ENCODE measurements around the gene CAGE1.
"Not testable (repeated sequence)": the region's sequence is repeated elsewhere in the genome, so short reads cannot be mapped to it uniquely, and the experiment has no call there.

CAGE1 gene

DNA sequence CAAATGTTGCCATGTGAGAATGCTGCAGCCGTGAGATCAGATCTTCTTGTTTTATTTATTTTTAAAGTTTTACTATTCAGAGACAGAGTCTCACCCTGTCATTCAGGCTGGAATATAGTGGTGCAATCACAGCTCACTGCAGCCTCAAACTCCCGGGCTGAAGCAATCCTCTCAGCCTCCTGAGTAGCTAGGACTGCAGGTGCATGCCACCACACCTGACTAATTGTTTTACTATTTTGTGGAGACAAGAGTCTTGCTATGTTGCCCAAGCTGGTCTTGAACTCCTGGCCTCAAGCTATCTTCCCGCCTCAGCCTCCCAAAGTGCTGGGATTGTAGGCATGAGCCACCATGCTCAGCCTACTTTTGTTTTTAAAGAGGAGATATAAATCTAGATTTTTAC, 54.0 kb downstream of the CAGE1 start:
- no peak overlapping the region for H3K27ac ChIP-seq (ENCODE audit: low read depth, low read length)
- H3K9me3 ChIP-seq (ENCODE audit: control insufficient read depth, insufficient read depth, low read depth, low read length), result no peaks in the 10 kb centered on the region

DNA sequence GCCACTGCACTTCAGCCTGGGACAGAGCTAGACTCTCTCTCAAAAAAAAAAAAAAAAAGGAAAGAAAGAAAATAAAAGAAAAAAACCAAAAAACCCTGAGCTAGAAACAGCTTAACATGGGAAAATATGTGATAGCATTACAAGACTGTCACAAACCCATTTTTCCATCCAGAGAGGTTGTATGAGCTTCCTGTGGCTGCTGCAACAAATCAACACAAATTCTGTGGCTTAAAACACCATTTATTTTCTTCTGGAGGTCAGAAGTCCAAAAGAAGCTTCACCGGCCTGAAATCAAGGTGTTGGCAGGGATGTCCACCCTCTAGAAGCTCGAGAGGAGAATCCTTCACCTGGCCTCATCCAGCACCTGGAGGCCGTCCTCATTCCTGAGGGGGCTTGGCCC, 54.9 kb downstream of the CAGE1 start:
- Histone ChIP-seq H3K4me3 (ENCODE audit: low read depth, low read length) (no peak overlapping the region), H3K9ac (ENCODE audit: low read length) (no peak overlapping the region), H3K36me3 (ENCODE audit: control insufficient read depth, insufficient read depth, low read length) (no peaks in the 10 kb centered on the region), H3K4me1 (ENCODE audit: control insufficient read depth, insufficient read depth, low read length) (no peaks in the 10 kb centered on the region), H3K9me3 (ENCODE audit: control insufficient read depth, insufficient read depth, low read depth, low read length) (no peaks in the 10 kb centered on the region), H3K27ac (ENCODE audit: low read depth, low read length) (no peak overlapping the region), H3K27me3 (ENCODE audit: control insufficient read depth, insufficient read depth, low read length) (no peaks in the 10 kb centered on the region)

More for the DNA sequence above, 54.0 kb downstream of the CAGE1 start:
- Histone ChIP-seq H3K4me3 (ENCODE audit: low read depth, low read length) (no peak overlapping the region), H3K4me1 (ENCODE audit: control insufficient read depth, insufficient read depth, low read length) (no peaks in the 10 kb centered on the region), H3K27me3 (ENCODE audit: control insufficient read depth, insufficient read depth, low read length) (no peaks in the 10 kb centered on the region), H3K9ac (ENCODE audit: low read length) (no peak overlapping the region), H3K36me3 (ENCODE audit: control insufficient read depth, insufficient read depth, low read length) (no peaks in the 10 kb centered on the region)

DNA sequence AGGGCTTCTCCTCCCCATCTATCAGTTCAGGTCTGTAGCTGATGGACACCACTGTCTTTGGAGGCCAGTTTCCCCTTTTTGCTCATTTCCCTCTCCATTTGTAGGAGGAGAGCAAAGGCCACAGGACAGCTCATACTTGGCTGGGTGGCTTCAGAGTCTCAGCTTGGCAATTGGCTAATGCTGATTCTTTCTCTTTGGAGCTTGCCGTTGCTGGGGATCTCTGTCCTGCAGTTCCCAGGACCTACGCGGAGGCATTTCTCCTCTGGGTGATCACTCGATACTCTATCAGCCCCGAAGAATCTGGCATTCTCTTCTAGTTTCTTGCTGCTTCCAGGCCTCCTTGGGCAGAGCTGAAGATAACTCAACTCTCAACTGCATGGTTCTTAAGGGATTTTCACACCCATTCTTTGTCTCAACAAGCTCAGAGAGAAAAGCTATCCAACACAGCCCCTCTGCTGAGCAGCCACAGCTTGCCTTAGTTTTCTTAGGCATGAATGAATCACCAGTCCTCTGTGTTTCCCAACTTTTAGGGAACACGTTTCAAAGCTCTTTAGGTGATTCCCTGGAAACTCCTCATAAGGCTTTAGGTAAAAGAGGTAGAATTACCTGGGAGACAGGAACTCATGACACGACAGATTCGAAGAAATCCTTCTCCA, 57.3 kb downstream of the CAGE1 start:
- Histone ChIP-seq H3K9ac (ENCODE audit: low read length) (no peak overlapping the region), H3K9me3 (ENCODE audit: control insufficient read depth, insufficient read depth, low read depth, low read length) (no peaks in the 10 kb centered on the region), H3K27me3 (ENCODE audit: control insufficient read depth, insufficient read depth, low read length) (no peaks in the 10 kb centered on the region), H3K4me3 (ENCODE audit: low read depth, low read length) (no peak overlapping the region), H3K36me3 (ENCODE audit: control insufficient read depth, insufficient read depth, low read length) (no peaks in the 10 kb centered on the region), H3K27ac (ENCODE audit: low read depth, low read length) (no peak overlapping the region), H3K4me1 (ENCODE audit: control insufficient read depth, insufficient read depth, low read length) (no peaks in the 10 kb centered on the region)

DNA sequence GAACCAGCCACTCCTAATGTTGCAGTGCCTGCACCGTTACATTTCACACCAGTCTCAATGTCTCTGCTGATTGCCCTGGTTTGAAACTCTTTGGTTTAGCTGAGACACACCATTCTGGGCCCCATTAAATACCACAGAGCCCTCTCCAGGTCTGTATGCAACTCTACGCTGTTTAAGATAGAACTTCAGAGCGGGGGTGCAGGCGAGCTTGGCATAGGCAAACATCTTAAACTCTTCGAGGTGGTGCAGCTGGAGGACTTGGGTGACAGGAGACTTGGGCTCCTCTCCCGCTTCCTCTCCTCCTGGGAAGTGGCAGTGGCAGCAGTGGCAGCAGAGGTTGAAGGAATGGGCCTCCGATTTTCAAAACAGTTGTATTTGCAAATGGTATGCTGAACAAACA, 58.1 kb downstream of the CAGE1 start:
- Histone ChIP-seq H3K36me3 (ENCODE audit: control insufficient read depth, insufficient read depth, low read length) (no peaks in the 10 kb centered on the region), H3K27me3 (ENCODE audit: control insufficient read depth, insufficient read depth, low read length) (no peaks in the 10 kb centered on the region), H3K27ac (ENCODE audit: low read depth, low read length) (no peak overlapping the region), H3K9ac (ENCODE audit: low read length) (no peak overlapping the region), H3K4me3 (ENCODE audit: low read depth, low read length) (no peak overlapping the region), H3K9me3 (ENCODE audit: control insufficient read depth, insufficient read depth, low read depth, low read length) (no peaks in the 10 kb centered on the region), H3K4me1 (ENCODE audit: control insufficient read depth, insufficient read depth, low read length) (no peaks in the 10 kb centered on the region)

DNA sequence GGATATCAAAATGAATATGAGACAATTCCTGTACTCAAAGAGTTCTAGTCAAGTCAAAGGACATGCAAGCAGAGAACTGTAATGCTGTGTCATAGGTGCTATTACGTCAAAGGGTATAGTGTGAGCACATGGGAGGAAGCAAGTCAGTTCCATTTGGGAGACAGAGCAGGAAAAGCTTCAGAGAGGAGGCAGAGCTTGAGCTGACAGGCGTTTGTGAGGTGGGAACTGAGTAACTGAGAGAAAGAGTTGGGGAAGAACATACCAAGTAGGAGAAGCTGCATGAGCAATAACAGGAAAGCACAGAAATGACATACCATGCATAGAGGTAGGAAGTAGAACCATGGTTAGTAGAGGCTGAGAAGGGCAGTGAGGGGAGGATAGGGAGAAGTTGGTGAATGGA, 61.3 kb downstream of the CAGE1 start:
- H3K9ac ChIP-seq (ENCODE audit: low read length), result no peak overlapping the region
- no peaks in the 10 kb centered on the region for H3K9me3 ChIP-seq (ENCODE audit: control insufficient read depth, insufficient read depth, low read depth, low read length)
- H3K27ac ChIP-seq (ENCODE audit: low read depth, low read length), result no peak overlapping the region
- no peak overlapping the region for H3K4me3 ChIP-seq (ENCODE audit: low read depth, low read length)
- no peaks in the 10 kb centered on the region for H3K36me3 ChIP-seq (ENCODE audit: control insufficient read depth, insufficient read depth, low read length)
- no peaks in the 10 kb centered on the region for H3K4me1 ChIP-seq (ENCODE audit: control insufficient read depth, insufficient read depth, low read length)
- H3K27me3 ChIP-seq (ENCODE audit: control insufficient read depth, insufficient read depth, low read length), result no peaks in the 10 kb centered on the region

DNA sequence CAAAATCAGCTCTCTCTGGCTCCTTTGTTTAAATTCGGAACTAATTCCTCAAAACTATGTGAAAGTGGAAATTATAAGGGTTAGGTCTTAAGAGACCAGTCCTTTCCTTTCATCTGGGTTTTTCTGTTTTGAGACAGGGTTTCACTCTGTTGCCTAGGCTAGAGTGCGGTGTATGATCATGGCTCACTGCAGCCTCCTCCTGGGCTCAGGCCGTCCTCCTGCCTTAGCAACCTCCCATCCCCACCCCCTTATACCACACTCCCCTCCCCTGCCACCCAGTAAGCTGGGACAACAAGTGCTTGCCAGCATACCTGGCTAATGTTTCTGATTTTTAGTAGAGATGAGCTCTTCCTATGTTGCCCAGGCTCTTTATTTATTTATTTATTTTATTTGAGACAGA, 63.8 kb downstream of the CAGE1 start:
- Histone ChIP-seq H3K27me3 (ENCODE audit: control insufficient read depth, insufficient read depth, low read length) (no peaks in the 10 kb centered on the region), H3K4me1 (ENCODE audit: control insufficient read depth, insufficient read depth, low read length) (no peaks in the 10 kb centered on the region), H3K36me3 (ENCODE audit: control insufficient read depth, insufficient read depth, low read length) (no peaks in the 10 kb centered on the region), H3K9ac (ENCODE audit: low read length) (no peak overlapping the region), H3K4me3 (ENCODE audit: low read depth, low read length) (no peak overlapping the region), H3K27ac (ENCODE audit: low read depth, low read length) (no peak overlapping the region), H3K9me3 (ENCODE audit: control insufficient read depth, insufficient read depth, low read depth, low read length) (no peaks in the 10 kb centered on the region)

DNA sequence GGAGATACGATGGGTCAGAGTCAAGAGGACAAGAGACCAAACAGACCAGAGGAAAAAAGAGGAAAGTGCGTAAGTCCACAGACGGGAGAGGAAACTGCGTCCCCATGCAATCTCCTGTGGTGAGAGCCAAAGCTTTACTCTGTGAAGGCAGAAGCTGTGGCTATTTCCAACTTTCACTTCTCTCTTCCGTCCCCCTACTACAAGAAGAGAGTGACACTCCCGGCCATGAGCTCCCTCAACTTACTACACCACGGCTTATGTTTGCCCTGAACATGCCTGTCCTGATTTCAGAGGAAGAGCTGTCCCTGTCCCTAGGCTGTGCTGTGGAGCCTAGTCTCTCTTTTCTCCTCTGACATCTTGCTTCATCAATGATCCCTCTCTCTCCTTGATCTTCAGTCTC, 65.0 kb downstream of the CAGE1 start:
- no peak overlapping the region for H3K27ac ChIP-seq (ENCODE audit: low read depth, low read length)
- H3K36me3 ChIP-seq (ENCODE audit: control insufficient read depth, insufficient read depth, low read length), result no peaks in the 10 kb centered on the region
- no peaks in the 10 kb centered on the region for H3K27me3 ChIP-seq (ENCODE audit: control insufficient read depth, insufficient read depth, low read length)
- no peak overlapping the region for H3K4me3 ChIP-seq (ENCODE audit: low read depth, low read length)
- no peak overlapping the region for H3K9ac ChIP-seq (ENCODE audit: low read length)
- no peaks in the 10 kb centered on the region for H3K4me1 ChIP-seq (ENCODE audit: control insufficient read depth, insufficient read depth, low read length)
- H3K9me3 ChIP-seq (ENCODE audit: control insufficient read depth, insufficient read depth, low read depth, low read length), result no peaks in the 10 kb centered on the region

DNA sequence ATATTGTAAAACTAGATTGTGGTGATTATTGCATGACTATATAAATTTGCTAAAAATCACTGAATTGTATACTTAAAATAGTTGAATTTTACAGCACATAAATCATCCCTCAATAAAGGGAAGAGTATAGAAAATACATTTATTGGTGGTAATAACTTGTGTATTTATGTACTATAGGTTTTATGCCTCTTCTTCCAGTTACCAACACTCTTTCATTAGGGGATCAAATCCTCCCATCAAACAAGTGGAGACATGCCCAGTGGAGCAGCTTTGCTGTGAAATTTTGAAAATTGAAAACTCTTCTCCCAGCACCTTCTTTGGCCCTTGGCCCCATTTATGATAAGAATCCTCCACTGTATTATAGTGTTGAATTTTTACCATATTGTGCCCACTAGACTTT, 66.5 kb downstream of the CAGE1 start:
- H3K4me1 ChIP-seq (ENCODE audit: control insufficient read depth, insufficient read depth, low read length), result no peaks in the 10 kb centered on the region
- no peaks in the 10 kb centered on the region for H3K27me3 ChIP-seq (ENCODE audit: control insufficient read depth, insufficient read depth, low read length)
- H3K27ac ChIP-seq (ENCODE audit: low read depth, low read length), result no peak overlapping the region
- H3K9ac ChIP-seq (ENCODE audit: low read length), result no peak overlapping the region
- H3K4me3 ChIP-seq (ENCODE audit: low read depth, low read length), result no peak overlapping the region
- H3K9me3 ChIP-seq (ENCODE audit: control insufficient read depth, insufficient read depth, low read depth, low read length), result no peaks in the 10 kb centered on the region
- H3K36me3 ChIP-seq (ENCODE audit: control insufficient read depth, insufficient read depth, low read length), result no peaks in the 10 kb centered on the region

DNA sequence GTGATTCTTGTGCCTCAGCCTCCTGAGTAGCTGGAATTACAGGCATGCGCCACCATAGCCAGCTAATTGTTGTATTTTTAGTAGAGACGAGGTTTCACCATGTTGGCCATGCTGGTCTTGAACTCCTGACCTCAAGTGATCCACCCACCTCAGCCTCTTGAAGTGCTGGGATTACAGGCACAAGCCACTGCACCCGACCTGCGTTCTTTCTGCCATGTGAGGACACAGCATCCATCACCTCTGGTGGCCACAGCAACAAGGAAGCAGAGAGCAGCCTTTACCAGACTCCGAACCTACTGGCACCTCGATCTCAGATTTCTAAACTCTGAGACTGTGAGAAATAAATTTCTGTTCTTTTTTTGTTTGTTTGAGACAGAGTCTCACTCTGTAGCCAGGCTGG, 67.7 kb downstream of the CAGE1 start:
- H3K27ac ChIP-seq (ENCODE audit: low read depth, low read length); H3K4me1 ChIP-seq (ENCODE audit: control insufficient read depth, insufficient read depth, low read length); H3K9ac ChIP-seq (ENCODE audit: low read length); H3K4me3 ChIP-seq (ENCODE audit: low read depth, low read length); H3K36me3 ChIP-seq (ENCODE audit: control insufficient read depth, insufficient read depth, low read length); H3K9me3 ChIP-seq (ENCODE audit: control insufficient read depth, insufficient read depth, low read depth, low read length); H3K27me3 ChIP-seq (ENCODE audit: control insufficient read depth, insufficient read depth, low read length): not testable (repeated sequence)

DNA sequence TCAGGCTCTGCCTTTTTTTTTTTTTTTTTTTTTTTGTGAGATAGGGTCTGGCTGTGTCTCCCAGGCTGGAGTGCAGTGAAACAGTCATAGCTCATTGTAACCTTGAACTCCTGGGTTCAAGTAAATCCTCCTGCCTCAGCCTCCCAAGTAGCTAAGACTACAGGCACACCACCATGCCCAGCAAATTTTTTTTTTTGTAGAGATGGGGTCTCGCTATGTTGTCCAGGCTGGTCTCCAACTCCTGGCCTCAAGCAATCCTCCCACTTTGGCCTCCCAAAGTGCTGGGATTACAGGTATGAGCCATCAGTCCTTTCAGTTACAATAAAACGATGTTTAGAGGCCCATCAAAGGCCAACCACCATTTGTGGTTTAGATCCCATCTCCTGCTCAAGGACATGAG, 70.1 kb downstream of the CAGE1 start:
- not testable (repeated sequence) for H3K27ac ChIP-seq (ENCODE audit: low read depth, low read length); H3K4me1 ChIP-seq (ENCODE audit: control insufficient read depth, insufficient read depth, low read length); H3K4me3 ChIP-seq (ENCODE audit: low read depth, low read length); H3K36me3 ChIP-seq (ENCODE audit: control insufficient read depth, insufficient read depth, low read length); H3K27me3 ChIP-seq (ENCODE audit: control insufficient read depth, insufficient read depth, low read length); H3K9me3 ChIP-seq (ENCODE audit: control insufficient read depth, insufficient read depth, low read depth, low read length); H3K9ac ChIP-seq (ENCODE audit: low read length)

DNA sequence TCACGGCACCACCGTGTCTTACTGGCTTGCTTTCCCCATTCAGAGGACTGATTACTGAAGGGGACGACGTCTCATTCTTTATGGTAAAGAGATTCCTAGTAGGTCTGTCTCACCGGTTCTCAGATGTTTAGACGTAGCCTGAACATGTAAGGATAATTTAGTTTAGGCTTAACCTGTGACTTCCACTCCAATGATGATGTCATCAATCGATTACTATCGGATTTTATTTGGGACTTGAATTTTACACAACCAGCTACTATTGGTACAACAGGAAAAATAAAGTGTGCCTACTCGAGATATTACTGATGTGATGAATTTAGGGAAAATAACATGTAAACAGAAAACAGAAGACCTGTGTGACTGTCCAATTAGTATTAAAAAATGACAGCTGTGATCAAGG, 72.0 kb downstream of the CAGE1 start:
- no peaks in the 10 kb centered on the region for H3K9me3 ChIP-seq (ENCODE audit: control insufficient read depth, insufficient read depth, low read depth, low read length)
- H3K27ac ChIP-seq (ENCODE audit: low read depth, low read length), result no peak overlapping the region
- H3K36me3 ChIP-seq (ENCODE audit: control insufficient read depth, insufficient read depth, low read length), result no peaks in the 10 kb centered on the region
- H3K9ac ChIP-seq (ENCODE audit: low read length), result no peak overlapping the region
- no peaks in the 10 kb centered on the region for H3K4me1 ChIP-seq (ENCODE audit: control insufficient read depth, insufficient read depth, low read length)
- H3K4me3 ChIP-seq (ENCODE audit: low read depth, low read length), result no peak overlapping the region
- no peaks in the 10 kb centered on the region for H3K27me3 ChIP-seq (ENCODE audit: control insufficient read depth, insufficient read depth, low read length)
